H1 (cell line): ENCODE measurements around the gene ZBTB20. TPM values are rescaled to one million over a fixed set of nuclear protein-coding genes. Genes with fewer than 3 reads are reported as not detected.

Experiments
- CTCF ChIA-PET: fragments of 300-600 bp; sonication (Branson Sonifier 250); formaldehyde crosslinking; loops from one replicate; lab custom pipeline; 2021; ENCODE audit not compliant: partially characterized antibody; lab: Charles Lee
- POLR2A ChIA-PET: fragments of 300-600 bp; sonication (Branson Sonifier 250); formaldehyde crosslinking; loops from one replicate; lab custom pipeline; 2021; ENCODE audit warnings: inconsistent platforms; ENCODE audit not compliant: partially characterized antibody; lab: Charles Lee
- DNase-seq, 2 experiments: peaks; one replicate each; pipeline versions ENCODE4 v3.0.0 to v3.0.0-alpha.2; 2010 to 2022; ENCODE audit warnings: low spot score in 2 of 2, low read depth in 1 of 2, mixed read lengths in 1 of 2
- FAIRE-seq: peaks from 2 replicates; lab custom pipeline; 2011; peaks lifted over from hg19 to GRCh38; lab: Jason Lieb, UNC
- H2AFZ ChIP-seq: 2 replicates; pipeline ENCODE4 v1.8.1; 2012; ENCODE audit warnings: low read length, inconsistent platforms
- H2AK5ac ChIP-seq: 2 replicates; pipeline ENCODE4 v1.6.1; 2013; ENCODE audit warnings: low read depth, low read length
- H2BK120ac ChIP-seq: replicated peaks from 2 replicates; pipeline ENCODE3; 2013; ENCODE audit warnings: low read depth, low read length, inconsistent platforms
- H2BK12ac ChIP-seq: 2 replicates; pipeline ENCODE4 v1.6.1; 2013; ENCODE audit warnings: low read depth, low read length
- H2BK15ac ChIP-seq: 2 replicates; pipeline ENCODE4 v1.6.1; 2013; ENCODE audit warnings: low read length
- H2BK20ac ChIP-seq: 2 replicates; pipeline ENCODE4 v1.6.1; 2013; ENCODE audit warnings: low read length
- H2BK5ac ChIP-seq: 2 replicates; pipeline ENCODE4 v1.6.1; 2013; ENCODE audit warnings: low read depth, low read length
- H3K14ac ChIP-seq: 2 replicates; pipeline ENCODE4 v1.6.1; 2013; ENCODE audit warnings: inconsistent platforms; ENCODE audit not compliant: insufficient read length
- H3K18ac ChIP-seq: 2 replicates; pipeline ENCODE4 v1.6.1; 2013; ENCODE audit warnings: low read length; ENCODE audit errors: extremely low read depth
- H3K23ac ChIP-seq: 2 replicates; pipeline ENCODE4 v1.6.1; 2013; ENCODE audit warnings: inconsistent platforms; ENCODE audit not compliant: insufficient read length
- H3K23me2 ChIP-seq: 2 replicates; pipeline ENCODE4 v1.6.1; 2013; ENCODE audit warnings: low read depth, low read length
- H3K27ac ChIP-seq: 2 replicates; pipeline ENCODE4 v1.6.1; 2011; ENCODE audit warnings: low read depth, low read length, inconsistent platforms
- H3K27me3 ChIP-seq, 4 experiments: replicated peaks in 1 of 4; 1 replicate in 1 of 4; 2 replicates in 3 of 4; pipeline versions ENCODE4 v1.6.1 to v1.8.1; 2011 to 2013; ENCODE audit warnings: low read length in 3 of 4, mild to moderate bottlenecking in 3 of 4, inconsistent platforms in 2 of 4, mixed read lengths in 2 of 4, moderate library complexity in 1 of 4; ENCODE audit not compliant: control insufficient read depth in 3 of 4, insufficient read depth in 3 of 4; ENCODE audit errors: extremely low read depth in 1 of 4
- H3K36me3 ChIP-seq, 4 experiments: 2 replicates each; pipeline versions ENCODE4 v1.6.1 to v1.8.1; 2011 to 2013; ENCODE audit warnings: mild to moderate bottlenecking in 4 of 4, low read length in 3 of 4, moderate library complexity in 2 of 4, control low read depth in 1 of 4, inconsistent platforms in 1 of 4; ENCODE audit not compliant: insufficient read depth in 4 of 4, control insufficient read depth in 2 of 4
- H3K4ac ChIP-seq: replicated peaks from 2 replicates; pipeline ENCODE3; 2013; ENCODE audit warnings: low read length, low read depth, mixed read lengths, inconsistent platforms; ENCODE audit not compliant: insufficient read length
- H3K4me1 ChIP-seq, 4 experiments: replicated peaks in 1 of 4; 1 replicate in 1 of 4; 2 replicates in 3 of 4; pipeline versions ENCODE4 v1.6.1 to v1.8.1; 2011 to 2013; ENCODE audit warnings: low read length in 3 of 4, inconsistent platforms in 2 of 4, mixed read lengths in 1 of 4; ENCODE audit not compliant: insufficient read depth in 4 of 4, control insufficient read depth in 3 of 4
- H3K4me2 ChIP-seq, 2 experiments: 2 replicates each; pipeline versions ENCODE4 v1.6.1 to v1.8.1; 2011 to 2013; ENCODE audit warnings: low read depth in 2 of 2, low read length in 2 of 2, control low read depth in 1 of 2, inconsistent platforms in 1 of 2, mild to moderate bottlenecking in 1 of 2; ENCODE audit not compliant: insufficient read depth in 1 of 2
- H3K4me3 ChIP-seq, 4 experiments: fragments of 200-600, 300-600 bp in 1 of 4; sonication (generic), shearing (Covaris generic), sonication (Bioruptor Twin) in 1 of 4; 2 replicates each; pipeline versions ENCODE4 v1.5.1 to v1.8.1; 2011 to 2016; ENCODE audit warnings: low read length in 4 of 4, low read depth in 3 of 4, control low read depth in 2 of 4, inconsistent platforms in 2 of 4, mild to moderate bottlenecking in 2 of 4, mixed read lengths in 1 of 4, moderate library complexity in 1 of 4; ENCODE audit not compliant: insufficient read depth in 2 of 4; ENCODE audit errors: extremely low read depth in 1 of 4
- H3K56ac ChIP-seq: replicated peaks from 2 replicates; pipeline ENCODE3; 2013; ENCODE audit warnings: low read depth, mild to moderate bottlenecking, mixed read lengths, low read length, inconsistent platforms; ENCODE audit not compliant: insufficient read length
- H3K79me1 ChIP-seq: 2 replicates; pipeline ENCODE4 v1.6.1; 2013; ENCODE audit warnings: low read depth, low read length, control low read depth
- H3K79me2 ChIP-seq, 2 experiments: 2 replicates each; pipeline versions ENCODE4 v1.6.1 to v1.8.1; 2012 to 2013; ENCODE audit warnings: low read length in 2 of 2, mild to moderate bottlenecking in 2 of 2, inconsistent platforms in 1 of 2; ENCODE audit not compliant: insufficient read depth in 2 of 2, control insufficient read depth in 1 of 2
- H3K9ac ChIP-seq, 4 experiments: replicated peaks in 1 of 4; 1 replicate in 1 of 4; 2 replicates in 3 of 4; pipeline versions ENCODE4 v1.6.1 to v1.8.1; 2011 to 2013; ENCODE audit warnings: low read depth in 3 of 4, low read length in 3 of 4, control low read depth in 2 of 4, mild to moderate bottlenecking in 2 of 4, moderate library complexity in 2 of 4, inconsistent platforms in 1 of 4; ENCODE audit errors: extremely low read depth in 1 of 4
- H3K9me3 ChIP-seq, 2 experiments: 2 replicates each; pipeline versions ENCODE4 v1.6.1 to v1.8.1; 2012 to 2013; ENCODE audit warnings: mild to moderate bottlenecking in 2 of 2, moderate library complexity in 2 of 2, control low read depth in 1 of 2, inconsistent platforms in 1 of 2, low read depth in 1 of 2, low read length in 1 of 2, mixed read lengths in 1 of 2; ENCODE audit not compliant: insufficient read depth in 2 of 2
- H4K20me1 ChIP-seq, 2 experiments: replicated peaks in 1 of 2; 2 replicates each; pipeline versions ENCODE3 to v1.8.1; 2011 to 2013; ENCODE audit warnings: inconsistent platforms in 2 of 2, low read length in 2 of 2, mild to moderate bottlenecking in 1 of 2; ENCODE audit not compliant: insufficient read depth in 2 of 2, control insufficient read depth in 1 of 2
- H4K5ac ChIP-seq: 2 replicates; pipeline ENCODE4 v1.6.1; 2013; ENCODE audit warnings: low read length, low read depth, mixed read lengths, inconsistent platforms; ENCODE audit not compliant: insufficient read length
- H4K8ac ChIP-seq: 2 replicates; pipeline ENCODE4 v1.8.0; 2013; ENCODE audit warnings: mild to moderate bottlenecking, moderate library complexity, low read length, inconsistent platforms; ENCODE audit not compliant: insufficient read depth; ENCODE audit errors: extremely low read depth
- H4K91ac ChIP-seq: replicated peaks from 2 replicates; pipeline ENCODE3; 2013; ENCODE audit warnings: low read length, mixed read lengths, inconsistent platforms; ENCODE audit not compliant: insufficient read length
- CTCF ChIP-seq, 3 experiments: IDR thresholded peaks; 1 replicate in 2 of 3; 2 replicates in 1 of 3; pipeline versions ENCODE4 v1.5.1 to v1.6.1; 2011; ENCODE audit warnings: low read length in 3 of 3, mild to moderate bottlenecking in 3 of 3, inconsistent platforms in 2 of 3, low read depth in 1 of 3, moderate library complexity in 1 of 3; ENCODE audit not compliant: insufficient read depth in 1 of 3; ENCODE audit errors: control extremely low read depth in 1 of 3
- PHF8 ChIP-seq: fragments of 200-600 bp; sonication (generic); conservative IDR thresholded peaks from 2 replicates; pipeline ENCODE4 v1.7.1; 2012; ENCODE audit warnings: low read depth, mild to moderate bottlenecking, inconsistent platforms, low read length, moderate library complexity
- SIN3A ChIP-seq, 2 experiments: IDR thresholded peaks in 1 of 2; conservative IDR thresholded peaks in 1 of 2; 2 replicates each; pipeline ENCODE4 v1.6.1; 2011 to 2012; ENCODE audit warnings: low read length in 2 of 2, improper control_type of control experiment in 1 of 2, low read depth in 1 of 2, mild to moderate bottlenecking in 1 of 2
- TAF1 ChIP-seq: IDR thresholded peaks from 2 replicates; pipeline ENCODE4 v1.6.1; 2011; ENCODE audit warnings: mild to moderate bottlenecking, low read depth, low read length
- TBP ChIP-seq: IDR thresholded peaks from 2 replicates; pipeline ENCODE4 v1.6.1; 2011; ENCODE audit warnings: low read depth, low read length, improper control_type of control experiment
- WGBS, 2 experiments: shearing (Covaris generic) in 1 of 2; methylation state at CpG; one replicate each; pipeline versions ENCODE4 v1.1.6 to v1.1.7; 2013 to 2015; ENCODE audit warnings: low lambda C conversion rate in 2 of 2, mixed read lengths in 2 of 2, inconsistent platforms in 1 of 2, low coverage in 1 of 2, missing lambda C conversion rate in 1 of 2; ENCODE audit not compliant: insufficient replicate concordance in 2 of 2, insufficient coverage in 1 of 2, insufficient read length in 1 of 2; ENCODE audit errors: extremely low coverage in 1 of 2, missing lambda C conversion rate in 1 of 2; 5-methylcytosine and 5-hydroxymethylcytosine counted together
- polyA plus RNA-seq, 7 experiments: library from polyadenylated mRNA; depleted of rRNA in 3 of 7; stranded (reverse) in 5 of 7; unstranded in 2 of 7; fragments of >200 nt in 5 of 7; fragments of 200-250 nt in 2 of 7; gene quantifications; 1 replicate in 5 of 7; 2 replicates in 1 of 7; 4 replicates in 1 of 7; pipeline versions ENCODE4 v1.2.1 to v1.2.3, GENCODE V29; 2011 to 2013; ENCODE audit warnings: missing spikeins in 2 of 7, mixed read lengths in 2 of 7
- total RNA-seq: library from RNA; stranded (reverse); fragmentation: NEBNext Ultra II Directional; extraction: Animal tissue kit (Norgen Biotek cat#: 25700); gene quantifications from 2 replicates; pipeline ENCODE4 v1.2.1, GENCODE V29; 2021

The ZBTB20 gene
- total and polyA plus RNA-seq, 2 of the 8 experiments (the other 6 are each of a cell fraction or from before 2014, with no cell fraction given) = 0.35 to 1.3 TPM

- Histone ChIP-seq H2BK120ac (no peak overlapping the region), H2BK20ac (no peak overlapping the region), H3K23ac (no peak overlapping the region), H3K4me2 (no peak overlapping the region), H3K56ac (no peak overlapping the region), H4K5ac (no peak overlapping the region), H3K79me1 (no peaks in the 10 kb centered on the region), H3K9ac (no peak overlapping the region), H4K20me1 (no peaks in the 10 kb centered on the region), H4K8ac (no peak overlapping the region), H3K4me3 (no peak overlapping the region), H2AFZ (no peak overlapping the region), H3K27ac (no peak overlapping the region), H2AK5ac (no peak overlapping the region), H2BK5ac (no peak overlapping the region), H4K91ac (no peak overlapping the region), H3K4ac (no peak overlapping the region), H2BK15ac (no peak overlapping the region), H3K27me3 (no peaks in the 10 kb centered on the region), H3K79me2 (no peaks in the 10 kb centered on the region), H3K9me3 (no peaks in the 10 kb centered on the region), H2BK12ac (no peak overlapping the region), H3K23me2 (no peaks in the 10 kb centered on the region), H3K14ac (no peak overlapping the region), H3K36me3 (no peaks in the 10 kb centered on the region), H3K18ac (no peak overlapping the region), H3K4me1 (no peaks in the 10 kb centered on the region)
- POLR2A ChIA-PET = no interaction called here
- DNase-seq = no peak
- TF ChIP-seq CTCF (IDR thresholded peaks at IDR 0.05; ENCODE audit: control extremely low read depth in 1 of 3, insufficient read depth in 1 of 3, low read depth in 1 of 3, low read length in 3 of 3) = no peak
- TF ChIP-seq TBP = no peak
- TF ChIP-seq PHF8 = no peak
- no peak for TF ChIP-seq TAF1
- TF ChIP-seq SIN3A (conservative IDR thresholded peaks at IDR 0.05 in 1 of 2, IDR thresholded peaks at IDR 0.05 in 1 of 2; ENCODE audit: low read depth in 1 of 2, low read length in 2 of 2) = no peak
- no peak for FAIRE-seq
- 82% methylated on average over 3 of the region's 3 CpGs; no CpG with 5 or more reads in 1 of the 2 experiments for WGBS, 2 experiments
- CTCF ChIA-PET = interaction anchor here (0.7 kb wide), 1 partner anchor 1509 kb away, joined by 4 read pairs; no protein-coding TSS in a partner anchor
These were observed 259.3 kb downstream of the ZBTB20 start for GRCh38 chr3:114887806-114888205.
